Transverse colon (tissue), 4 donors: ENCODE results near the gene PRDX4. TPM values are rescaled to one million over a fixed set of nuclear protein-coding genes. Genes with fewer than 3 reads are reported as not detected.
A peak's percentile ranks its signal among the peaks of the same experiment; 100 is the strongest.
"Not testable (repeated sequence)": the region's sequence is repeated elsewhere in the genome, so short reads cannot be mapped to it uniquely, and the experiment has no call there.

Source experiments
- DNase-seq: peaks from one replicate; pipeline ENCODE4 v3.0.0-alpha.2; 2019
- H3K27ac ChIP-seq, 4 donors: fragments of 200-600 bp; sonication (generic); 2 replicates each; pipeline ENCODE4 v1.5.1; 2016 to 2018; ENCODE audit warnings: inconsistent platforms in 4 of 4
- H3K27me3 ChIP-seq: fragments of 200-600 bp; sonication (generic); 2 replicates; pipeline ENCODE4 v1.5.1; 2017; ENCODE audit warnings: inconsistent platforms
- H3K36me3 ChIP-seq, 4 donors: fragments of 200-600 bp; sonication (generic); 2 replicates each; pipeline ENCODE4 v1.5.1; 2017 to 2019; ENCODE audit warnings: inconsistent platforms in 4 of 4
- H3K4me1 ChIP-seq, 4 donors: fragments of 200-600 bp; sonication (generic); 2 replicates each; pipeline ENCODE4 v1.5.1; 2017 to 2020; ENCODE audit warnings: inconsistent platforms in 4 of 4
- H3K4me3 ChIP-seq, 4 donors: fragments of 200-600 bp; sonication (generic); 1 replicate in 1 of 4; 2 replicates in 3 of 4; pipeline versions ENCODE4 v1.5.1 to v1.6.1; 2017 to 2019; ENCODE audit warnings: inconsistent platforms in 4 of 4
- H3K9me3 ChIP-seq, 2 donors: fragments of 200-600 bp; sonication (generic); 2 replicates each; pipeline ENCODE4 v1.5.1; 2017 to 2019; ENCODE audit warnings: inconsistent platforms in 2 of 2
- CTCF ChIP-seq, 5 experiments: fragments of 200-600 bp in 3 of 5; fragments of 450-650 bp in 2 of 5; sonication (generic) in 3 of 5; IDR thresholded peaks; 1 replicate in 2 of 5; 2 replicates in 3 of 5; pipeline ENCODE4 v1.5.1; 2016 to 2017; ENCODE audit warnings: antibody characterized with exemption in 5 of 5, inconsistent platforms in 3 of 5, mild to moderate bottlenecking in 2 of 5, moderate library complexity in 1 of 5
- EP300 ChIP-seq: sonication (generic); formaldehyde crosslinking; IDR thresholded peaks from one replicate; pipeline ENCODE4 v1.6.1; 2017; ENCODE audit warnings: antibody characterized with exemption, low read depth
- POLR2A ChIP-seq: fragments of 450-650 bp; IDR thresholded peaks from one replicate; pipeline ENCODE4 v1.6.1; 2016; ENCODE audit warnings: antibody characterized with exemption, mild to moderate bottlenecking, moderate library complexity
- POLR2AphosphoS5 ChIP-seq, 3 donors: sonication (generic); formaldehyde crosslinking; IDR thresholded peaks; one replicate each; pipeline ENCODE4 v1.6.1; 2016; ENCODE audit warnings: antibody characterized with exemption in 3 of 3
- WGBS, 2 donors: methylation state at CpG; one replicate each; pipeline ENCODE4 v1.1.5; 2018; ENCODE audit warnings: low coverage in 1 of 2; 5-methylcytosine and 5-hydroxymethylcytosine counted together
- in situ Hi-C, 4 donors: fragments of 200-750 bp; cut with MboI; loops; one replicate each; pipeline versions ENCODE4 v1.15.0 to v1.15.1; 2017; ENCODE audit warnings: low sequenced_read_pairs in 3 of 4, low pct_ligation_motif_present in 1 of 4, low pct_unique_long_range_greater_than_20kb in 1 of 4
- intact Hi-C: fragments of 100-400 bp; cut with DNase I; formaldehyde crosslinking; loops from one replicate; pipeline ENCODE4 v1.15.1; 2023; ENCODE audit warnings: low total_unique reads
- total RNA-seq, 4 donors: library from RNA; depleted of rRNA; stranded (reverse); fragments of >200 nt; gene quantifications; one replicate each; pipeline ENCODE4 v1.1.0, GENCODE V29; 2016

Gene PRDX4
- total RNA-seq, 4 donors from 2014 or later: 24.3 to 46.2 (median 34.9) TPM

- Histone ChIP-seq H3K4me3 (no peak overlapping the region), H3K4me1 (peaks cover 0 to 9% (median 0%) of the 10 kb centered on the region in 4 donors), H3K27me3 (no peaks in the 10 kb centered on the region), H3K27ac (no peak overlapping the region), H3K9me3 (no peaks in the 10 kb centered on the region), H3K36me3 (no peaks in the 10 kb centered on the region)
- DNase-seq: no peak
- TF ChIP-seq POLR2AphosphoS5 (IDR thresholded peaks at IDR 0.05): no peak
- TF ChIP-seq EP300: no peak
- no peak for TF ChIP-seq CTCF (IDR thresholded peaks at IDR 0.05)
- no peak for TF ChIP-seq POLR2A
- in situ Hi-C loops (no loop called here), intact Hi-C loops (no loop called here)
- 71 to 100% methylated on average over 1 to 3 of the region's 3 CpGs for WGBS, 2 donors
Observed at GRCh38 chrX:23673108-23673507, 5.8 kb downstream of the PRDX4 start.

GRCh38 chrX:23676486-23676885 is 9.2 kb downstream of the PRDX4 start:
- H3K27me3 ChIP-seq, H3K36me3 ChIP-seq, H3K27ac ChIP-seq, H3K9me3 ChIP-seq, H3K4me1 ChIP-seq, H3K4me3 ChIP-seq, DNase-seq, intact Hi-C loops: not testable (repeated sequence)
- in situ Hi-C loops: loop anchor here in 3 of 4 donors (25.0 kb wide), 2 partner anchors 236 to 386 kb away; partner anchors contain the start of genes EIF2S3 (in 2 of the 3), APOO (in 1 of the 3) and CXorf58 (in 1 of the 3)
- 76 to 100% methylated on average over 1 to 3 of the region's 3 CpGs for WGBS, 2 donors

GRCh38 chrX:23692166-23692565 is 24.9 kb downstream of the PRDX4 start:
- Histone ChIP-seq H3K9me3 (no peaks in the 10 kb centered on the region), H3K4me1 (no peaks in the 10 kb centered on the region), H3K36me3 (no peaks in the 10 kb centered on the region), H3K27me3 (no peaks in the 10 kb centered on the region), H3K4me3 (no peak overlapping the region), H3K27ac (no peak overlapping the region)
- no peak for TF ChIP-seq EP300
- no peak for TF ChIP-seq POLR2A
- no peak for TF ChIP-seq CTCF (IDR thresholded peaks at IDR 0.05)
- TF ChIP-seq POLR2AphosphoS5 (IDR thresholded peaks at IDR 0.05): no peak
- intact Hi-C loops: loop anchor here (10.0 kb wide), 1 partner anchor 213 kb away; the partner anchor contains the start of genes APOO and CXorf58
- in situ Hi-C loops: loop anchor here (10.0 to 25.0 kb wide), 3 partner anchors 213 to 370 kb away; partner anchors contain the start of genes APOO (in 3 of the 4), CXorf58 (in 3 of the 4) and EIF2S3 (in 2 of the 4)
- WGBS, 2 donors: 72 to 100% methylated on average over 1 to 8 of the region's 8 CpGs
- no peak for DNase-seq

GRCh38 chrX:23694606-23695005 is 27.3 kb downstream of the PRDX4 start:
- peak; percentile 55 for DNase-seq

More at GRCh38 chrX:23694606-23695005, 27.3 kb downstream of the PRDX4 start:
- no peak overlapping the region for H3K4me3 ChIP-seq
- H3K36me3 ChIP-seq: no peaks in the 10 kb centered on the region
- H3K4me1 ChIP-seq: no peaks in the 10 kb centered on the region
- in situ Hi-C loops: loop anchor here (5.0 to 25.0 kb wide), 4 partner anchors 208 to 368 kb away; partner anchors contain the start of genes APOO (in 3 of the 4), CXorf58 (in 3 of the 4) and EIF2S3 (in 2 of the 4)
- no peak overlapping the region for H3K27ac ChIP-seq
- 13% methylated on average over 8 of the region's 8 CpGs; no CpG with 5 or more reads in 1 of the 2 donors for WGBS, 2 donors
- TF ChIP-seq CTCF (IDR thresholded peaks at IDR 0.05) (peak in 4 of 5 experiments; percentile 21 to 57 (median 40)), EP300 (no peak), POLR2AphosphoS5 (IDR thresholded peaks at IDR 0.05) (no peak)
- no peaks in the 10 kb centered on the region for H3K9me3 ChIP-seq
- intact Hi-C loops: loop anchor here (10.0 kb wide), 1 partner anchor 210 kb away; the partner anchor contains the start of genes APOO and CXorf58
- H3K27me3 ChIP-seq: no peaks in the 10 kb centered on the region
